ENCODE results near the gene GOLGA6L9.
"Not testable (repeated sequence)": the region's sequence is repeated elsewhere in the genome, so short reads cannot be mapped to it uniquely, and the experiment has no call there.

Gene GOLGA6L9

GRCh38 chr15:82414525-82415191 lies 15.0 kb upstream of the GOLGA6L9 start:
- CTCF ChIA-PET, H3K9me3 Mint-ChIP-seq: not testable (repeated sequence)

GRCh38 chr15:82420516-82420915 lies 9.1 kb upstream of the GOLGA6L9 start:
- DNase-seq, H3K9me3 Mint-ChIP-seq, H3K4me1 Mint-ChIP-seq, CTCF ChIA-PET, H3K27me3 Mint-ChIP-seq, H3K36me3 Mint-ChIP-seq, H3K4me3 Mint-ChIP-seq: not testable (repeated sequence)
- peak overlapping the region; percentile 62 for H3K27ac Mint-ChIP-seq

More at GRCh38 chr15:82414525-82415191, 15.0 kb upstream of the GOLGA6L9 start:
- H3K4me3 Mint-ChIP-seq, DNase-seq, H3K4me1 Mint-ChIP-seq, H3K27ac Mint-ChIP-seq, H3K36me3 Mint-ChIP-seq, H3K27me3 Mint-ChIP-seq: not testable (repeated sequence)

GRCh38 chr15:82420966-82421365 lies 8.7 kb upstream of the GOLGA6L9 start:
- H3K36me3 Mint-ChIP-seq, H3K4me3 Mint-ChIP-seq, CTCF ChIA-PET, H3K27me3 Mint-ChIP-seq, H3K27ac Mint-ChIP-seq, H3K9me3 Mint-ChIP-seq, H3K4me1 Mint-ChIP-seq, DNase-seq: not testable (repeated sequence)

- DNase-seq, H3K4me1 Mint-ChIP-seq, H3K36me3 Mint-ChIP-seq, H3K27ac Mint-ChIP-seq, H3K4me3 Mint-ChIP-seq, H3K27me3 Mint-ChIP-seq, CTCF ChIA-PET, H3K9me3 Mint-ChIP-seq: not testable (repeated sequence)
These were observed 2.5 kb upstream of the GOLGA6L9 start for GRCh38 chr15:82427117-82427516.

- H3K27ac Mint-ChIP-seq, CTCF ChIA-PET, H3K4me3 Mint-ChIP-seq, H3K36me3 Mint-ChIP-seq, H3K27me3 Mint-ChIP-seq, H3K9me3 Mint-ChIP-seq, H3K4me1 Mint-ChIP-seq: not testable (repeated sequence)
- DNase-seq: peak; percentile 22
These were observed 15.8 kb downstream of the GOLGA6L9 start for GRCh38 chr15:82445420-82445819.

GRCh38 chr15:82457336-82457735 lies 27.7 kb downstream of the GOLGA6L9 start:
- H3K27ac Mint-ChIP-seq, H3K27me3 Mint-ChIP-seq, H3K4me1 Mint-ChIP-seq, DNase-seq, H3K36me3 Mint-ChIP-seq, H3K4me3 Mint-ChIP-seq, H3K9me3 Mint-ChIP-seq, CTCF ChIA-PET: not testable (repeated sequence)

GRCh38 chr15:82465629-82466028 lies 36.0 kb downstream of the GOLGA6L9 start:
- H3K9me3 Mint-ChIP-seq, H3K27me3 Mint-ChIP-seq, H3K4me3 Mint-ChIP-seq, H3K36me3 Mint-ChIP-seq, H3K27ac Mint-ChIP-seq, CTCF ChIA-PET, DNase-seq, H3K4me1 Mint-ChIP-seq: not testable (repeated sequence)

- H3K4me1 Mint-ChIP-seq, H3K27me3 Mint-ChIP-seq, H3K9me3 Mint-ChIP-seq, H3K36me3 Mint-ChIP-seq, CTCF ChIA-PET, H3K27ac Mint-ChIP-seq, H3K4me3 Mint-ChIP-seq: not testable (repeated sequence)
- DNase-seq: peak; percentile 26
These were observed 38.6 kb downstream of the GOLGA6L9 start for GRCh38 chr15:82468205-82468604.

- H3K9me3 Mint-ChIP-seq, CTCF ChIA-PET, H3K4me1 Mint-ChIP-seq, H3K27me3 Mint-ChIP-seq, H3K4me3 Mint-ChIP-seq, DNase-seq, H3K27ac Mint-ChIP-seq, H3K36me3 Mint-ChIP-seq: not testable (repeated sequence)
These were observed 39.8 kb downstream of the GOLGA6L9 start for GRCh38 chr15:82469381-82469780.

GRCh38 chr15:82472269-82472982 lies 42.8 kb downstream of the GOLGA6L9 start:
- H3K36me3 Mint-ChIP-seq, H3K4me1 Mint-ChIP-seq, CTCF ChIA-PET, H3K27me3 Mint-ChIP-seq, H3K27ac Mint-ChIP-seq, H3K4me3 Mint-ChIP-seq, H3K9me3 Mint-ChIP-seq, DNase-seq: not testable (repeated sequence)

- H3K27ac Mint-ChIP-seq, H3K36me3 Mint-ChIP-seq, H3K4me3 Mint-ChIP-seq, H3K9me3 Mint-ChIP-seq, H3K4me1 Mint-ChIP-seq, H3K27me3 Mint-ChIP-seq, DNase-seq, CTCF ChIA-PET: not testable (repeated sequence)
These were observed 45.1 kb downstream of the GOLGA6L9 start for GRCh38 chr15:82474596-82475325.

- H3K4me3 Mint-ChIP-seq, CTCF ChIA-PET, H3K27ac Mint-ChIP-seq, H3K36me3 Mint-ChIP-seq, H3K9me3 Mint-ChIP-seq, H3K4me1 Mint-ChIP-seq, H3K27me3 Mint-ChIP-seq, DNase-seq: not testable (repeated sequence)
These were observed 45.8 kb downstream of the GOLGA6L9 start for GRCh38 chr15:82475345-82475967.

GRCh38 chr15:82476697-82477342 lies 47.2 kb downstream of the GOLGA6L9 start:
- CTCF ChIA-PET: not testable (repeated sequence)

GRCh38 chr15:82477343-82478057 lies 47.9 kb downstream of the GOLGA6L9 start:
- H3K4me3 Mint-ChIP-seq, H3K27ac Mint-ChIP-seq, H3K27me3 Mint-ChIP-seq, H3K4me1 Mint-ChIP-seq, DNase-seq, H3K9me3 Mint-ChIP-seq, H3K36me3 Mint-ChIP-seq, CTCF ChIA-PET: not testable (repeated sequence)

More at GRCh38 chr15:82476697-82477342, 47.2 kb downstream of the GOLGA6L9 start:
- not testable (repeated sequence) for H3K9me3 Mint-ChIP-seq, H3K4me3 Mint-ChIP-seq, DNase-seq, H3K27me3 Mint-ChIP-seq, H3K36me3 Mint-ChIP-seq, H3K27ac Mint-ChIP-seq, H3K4me1 Mint-ChIP-seq

Data from activated naive CD4-positive, alpha-beta T cell treated with anti-CD3 and anti-CD28 coated beads, Interleukin-2, amount 10 ng/mL, durations not matched to agents 7 days and 5 days (primary cell).